Mesenchymal stem cell (in vitro differentiated cells and primary cell): Measurements from ENCODE around the gene KBTBD4.
"Not testable (repeated sequence)": the region's sequence is repeated elsewhere in the genome, so short reads cannot be mapped to it uniquely, and the experiment has no call there.

ENCODE experiments used
- DNase-seq: peaks from one replicate; pipeline ENCODE4 v3.0.0-alpha.2; 2013
- H2AFZ ChIP-seq: one replicate; pipeline ENCODE4 v1.6.1; 2013; ENCODE audit warnings: low read depth, mild to moderate bottlenecking, control low read depth, inconsistent platforms, low read length, moderate library complexity
- H2AK5ac ChIP-seq: 2 replicates; pipeline ENCODE4 v1.6.1; 2013; ENCODE audit warnings: low read length, moderate library complexity, mild to moderate bottlenecking, inconsistent platforms; ENCODE audit not compliant: severe bottlenecking
- H2BK120ac ChIP-seq: one replicate; pipeline ENCODE4 v1.6.1; 2013; ENCODE audit warnings: low read depth, mild to moderate bottlenecking, inconsistent platforms, low read length, moderate library complexity
- H2BK12ac ChIP-seq, 2 experiments: one replicate each; pipeline ENCODE4 v1.6.1; 2013; ENCODE audit warnings: inconsistent platforms in 2 of 2, low read length in 2 of 2, mild to moderate bottlenecking in 2 of 2, moderate library complexity in 2 of 2, control low read depth in 1 of 2
- H2BK15ac ChIP-seq: one replicate; pipeline ENCODE4 v1.6.1; 2013; ENCODE audit warnings: mild to moderate bottlenecking, low read depth, inconsistent platforms; ENCODE audit not compliant: poor library complexity, severe bottlenecking
- H2BK5ac ChIP-seq: 2 replicates; pipeline ENCODE4 v1.6.1; 2013; ENCODE audit warnings: low read depth, mild to moderate bottlenecking, low read length, control low read depth, inconsistent platforms; ENCODE audit not compliant: poor library complexity, severe bottlenecking
- H3K14ac ChIP-seq, 2 experiments: one replicate each; pipeline ENCODE4 v1.6.1; 2013; ENCODE audit warnings: inconsistent platforms in 2 of 2, low read length in 2 of 2, control low read depth in 1 of 2, mild to moderate bottlenecking in 1 of 2, moderate library complexity in 1 of 2
- H3K18ac ChIP-seq, 2 experiments: one replicate each; pipeline ENCODE4 v1.6.1; 2013; ENCODE audit warnings: inconsistent platforms in 2 of 2, low read length in 2 of 2, control low read depth in 1 of 2, low read depth in 1 of 2, mild to moderate bottlenecking in 1 of 2
- H3K23ac ChIP-seq, 2 experiments: one replicate each; pipeline ENCODE4 v1.6.1; 2013; ENCODE audit warnings: inconsistent platforms in 2 of 2, low read length in 2 of 2, mild to moderate bottlenecking in 2 of 2, moderate library complexity in 2 of 2, control low read depth in 1 of 2
- H3K27ac ChIP-seq: 2 replicates; pipeline ENCODE4 v1.5.1; 2013; ENCODE audit warnings: mild to moderate bottlenecking, moderate library complexity, low read length, control low read depth, inconsistent platforms; ENCODE audit not compliant: poor library complexity, severe bottlenecking
- H3K27me3 ChIP-seq, 2 experiments: 2 replicates each; pipeline versions ENCODE4 v1.6.1 to v1.7.0; 2013; ENCODE audit warnings: low read length in 2 of 2, mild to moderate bottlenecking in 2 of 2, moderate library complexity in 2 of 2, control low read depth in 1 of 2, inconsistent platforms in 1 of 2; ENCODE audit not compliant: control insufficient read depth in 1 of 2, insufficient read depth in 1 of 2
- H3K36me3 ChIP-seq, 2 experiments: 2 replicates each; pipeline versions ENCODE4 v1.6.1 to v1.7.0; 2013; ENCODE audit warnings: low read length in 2 of 2, control low read depth in 1 of 2, inconsistent platforms in 1 of 2, low read depth in 1 of 2, mild to moderate bottlenecking in 1 of 2; ENCODE audit not compliant: insufficient read depth in 2 of 2, control insufficient read depth in 1 of 2
- H3K4ac ChIP-seq, 2 experiments: one replicate each; pipeline ENCODE4 v1.6.1; 2013; ENCODE audit warnings: inconsistent platforms in 2 of 2, low read length in 2 of 2, mild to moderate bottlenecking in 2 of 2, moderate library complexity in 2 of 2, control low read depth in 1 of 2, low read depth in 1 of 2
- H3K4me1 ChIP-seq: 2 replicates; pipeline ENCODE4 v1.6.1; 2013; ENCODE audit warnings: low read depth, low read length, control low read depth; ENCODE audit not compliant: control insufficient read depth, insufficient read depth
- H3K4me2 ChIP-seq: 2 replicates; pipeline ENCODE4 v1.6.1; 2013; ENCODE audit warnings: low read length, mild to moderate bottlenecking, inconsistent platforms; ENCODE audit not compliant: poor library complexity, severe bottlenecking
- H3K4me3 ChIP-seq, 2 experiments: 2 replicates each; pipeline versions ENCODE4 v1.5.1 to v1.7.0; 2013; ENCODE audit warnings: low read length in 2 of 2, mild to moderate bottlenecking in 2 of 2, control low read depth in 1 of 2, low read depth in 1 of 2; ENCODE audit not compliant: insufficient read depth in 1 of 2
- H3K79me1 ChIP-seq: replicated peaks from 2 replicates; pipeline ENCODE4 v1.6.1; 2013; ENCODE audit warnings: mild to moderate bottlenecking, control low read depth, low read length, inconsistent platforms; ENCODE audit not compliant: poor library complexity, severe bottlenecking
- H3K9ac ChIP-seq: 2 replicates; pipeline ENCODE4 v1.7.0; 2013; ENCODE audit warnings: mild to moderate bottlenecking, low read length, moderate library complexity
- H3K9me3 ChIP-seq: 2 replicates; pipeline ENCODE4 v1.7.0; 2013; ENCODE audit warnings: mild to moderate bottlenecking, low read length; ENCODE audit not compliant: control insufficient read depth
- H4K8ac ChIP-seq: one replicate; pipeline ENCODE4 v1.6.1; 2013; ENCODE audit warnings: inconsistent platforms, mild to moderate bottlenecking, low read length, moderate library complexity
- H4K91ac ChIP-seq: one replicate; pipeline ENCODE4 v1.6.1; 2013; ENCODE audit warnings: mild to moderate bottlenecking, low read length, inconsistent platforms
- WGBS: methylation state at CpG from one replicate; pipeline ENCODE4 v1.1.7; 2013; ENCODE audit warnings: mixed read lengths; 5-methylcytosine and 5-hydroxymethylcytosine counted together

Gene KBTBD4

GRCh38 chr11:47533690-47534151 is 45.0 kb downstream of the KBTBD4 start:
- no peak overlapping the region for H2AFZ ChIP-seq
- H2BK15ac ChIP-seq: no peak overlapping the region

DNA sequence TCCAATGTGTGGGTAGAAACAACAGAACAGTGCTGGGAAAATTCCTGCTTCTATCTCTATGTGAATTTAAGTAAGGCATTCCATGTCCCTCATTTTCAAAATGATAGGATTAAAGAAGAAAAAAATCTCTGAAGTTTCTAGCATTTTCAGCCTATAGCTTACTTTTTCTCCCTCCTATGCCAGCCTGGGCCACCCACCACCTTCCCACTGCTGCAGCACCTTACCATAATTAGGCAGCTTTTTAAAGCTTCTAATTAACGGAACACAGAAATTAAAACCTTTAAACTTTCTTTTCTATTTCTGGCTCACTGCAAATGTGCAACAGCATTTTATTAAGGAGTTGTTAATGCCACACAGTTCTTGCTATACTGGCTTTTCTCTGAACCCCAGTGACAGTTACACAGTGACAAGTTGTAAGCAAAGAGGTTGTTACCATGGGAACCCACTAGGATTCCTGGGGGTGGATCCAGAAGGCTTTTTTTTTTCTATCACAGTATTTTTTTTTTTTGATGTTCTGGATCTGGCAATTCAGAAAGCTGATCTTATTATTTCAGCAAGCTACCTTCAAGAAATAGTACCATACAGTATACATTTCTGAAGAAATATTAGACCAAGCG is 46.1 kb downstream of the KBTBD4 start:
- no peaks in the 10 kb centered on the region for H3K79me1 ChIP-seq
- H2BK12ac ChIP-seq: no peak overlapping the region
- H2AK5ac ChIP-seq: no peak overlapping the region
- no peak overlapping the region for H2BK5ac ChIP-seq
- H3K9ac ChIP-seq: peak overlapping the region; percentile 53
- peaks cover 14 to 21% of the 10 kb centered on the region in 2 experiments for H3K36me3 ChIP-seq
- H3K4me1 ChIP-seq: peaks cover 11% of the 10 kb centered on the region
- no peak overlapping the region for H2AFZ ChIP-seq
- no peak overlapping the region for H3K4me3 ChIP-seq
- WGBS: 96% methylated on average over 2 of the region's 2 CpGs
- no peak overlapping the region for H4K91ac ChIP-seq
- no peak overlapping the region for H3K27ac ChIP-seq
- H3K23ac ChIP-seq: no peak overlapping the region
- peak; percentile 75 for DNase-seq
- no peak overlapping the region for H2BK120ac ChIP-seq
- H3K4me2 ChIP-seq: no peak overlapping the region
- H3K14ac ChIP-seq: no peak overlapping the region
- H3K27me3 ChIP-seq: no peaks in the 10 kb centered on the region
- H3K18ac ChIP-seq: no peak overlapping the region
- H3K9me3 ChIP-seq: no peaks in the 10 kb centered on the region
- H4K8ac ChIP-seq: no peak overlapping the region
- H3K4ac ChIP-seq: no peak overlapping the region
- H2BK15ac ChIP-seq: no peak overlapping the region

More at GRCh38 chr11:47533690-47534151, 45.0 kb downstream of the KBTBD4 start:
- H3K4me3 ChIP-seq: no peak overlapping the region
- H3K4ac ChIP-seq: no peak overlapping the region
- no peaks in the 10 kb centered on the region for H3K9me3 ChIP-seq
- H3K9ac ChIP-seq: no peak overlapping the region
- H3K27me3 ChIP-seq: no peaks in the 10 kb centered on the region
- H2BK5ac ChIP-seq: no peak overlapping the region
- peaks cover 14 to 17% of the 10 kb centered on the region in 2 experiments for H3K36me3 ChIP-seq
- H3K23ac ChIP-seq: no peak overlapping the region
- H3K4me1 ChIP-seq: peaks cover 11% of the 10 kb centered on the region
- DNase-seq: peak; percentile 84
- H2BK120ac ChIP-seq: no peak overlapping the region
- H4K8ac ChIP-seq: no peak overlapping the region
- H3K18ac ChIP-seq: no peak overlapping the region
- no peak overlapping the region for H3K14ac ChIP-seq
- H4K91ac ChIP-seq: no peak overlapping the region
- H2BK12ac ChIP-seq: no peak overlapping the region
- WGBS: 100% methylated on average over 1 of the region's 2 CpGs
- H3K4me2 ChIP-seq: no peak overlapping the region
- no peak overlapping the region for H2AK5ac ChIP-seq
- H3K79me1 ChIP-seq: no peaks in the 10 kb centered on the region
- no peak overlapping the region for H3K27ac ChIP-seq

GRCh38 chr11:47531666-47532065 is 47.1 kb downstream of the KBTBD4 start:
- Histone ChIP-seq H3K4me1 (peaks cover 13% of the 10 kb centered on the region), H3K9me3 (no peaks in the 10 kb centered on the region), H3K23ac (no peak overlapping the region), H3K4me3 (no peak overlapping the region), H3K27ac (no peak overlapping the region), H4K91ac (no peak overlapping the region), H3K4me2 (no peak overlapping the region), H3K9ac (no peak overlapping the region), H3K27me3 (no peaks in the 10 kb centered on the region), H2BK5ac (no peak overlapping the region), H2BK120ac (no peak overlapping the region), H3K4ac (no peak overlapping the region), H4K8ac (no peak overlapping the region), H3K79me1 (no peaks in the 10 kb centered on the region), H3K18ac (no peak overlapping the region), H3K36me3 (peaks cover 14 to 27% of the 10 kb centered on the region in 2 experiments), H3K14ac (no peak overlapping the region), H2BK15ac (no peak overlapping the region), H2AFZ (no peak overlapping the region), H2BK12ac (no peak overlapping the region), H2AK5ac (no peak overlapping the region)
- DNase-seq: no peak
- 90% methylated on average over 3 of the region's 3 CpGs for WGBS

- not testable (repeated sequence) for H3K27ac ChIP-seq, H2BK12ac ChIP-seq, H3K9ac ChIP-seq, H3K4me3 ChIP-seq, H2BK5ac ChIP-seq, H3K27me3 ChIP-seq, H3K4ac ChIP-seq, H3K14ac ChIP-seq, H3K18ac ChIP-seq, H3K9me3 ChIP-seq, H3K23ac ChIP-seq, H4K91ac ChIP-seq, DNase-seq, H2BK15ac ChIP-seq, H2BK120ac ChIP-seq, H2AK5ac ChIP-seq, H3K79me1 ChIP-seq, H3K4me2 ChIP-seq, H2AFZ ChIP-seq, H4K8ac ChIP-seq
- WGBS: 97% methylated on average over 9 of the region's 9 CpGs
- Histone ChIP-seq H3K36me3 (peaks cover 9 to 27% of the 10 kb centered on the region in 2 experiments), H3K4me1 (peaks cover 16% of the 10 kb centered on the region)
These were observed 48.0 kb downstream of the KBTBD4 start for GRCh38 chr11:47530721-47531120.
